Heart right ventricle (tissue), 16 donors: ENCODE results near the gene RBFOX1. TPM values are rescaled to one million over a fixed set of nuclear protein-coding genes. Genes with fewer than 3 reads are reported as not detected.

Experiments
- ATAC-seq, 8 donors: fragments of 200-7000 bp; cut with Tn5 transposase; one replicate each; pipeline ENCODE4 v1.9.1; 2020; ENCODE audit warnings: mild to moderate bottlenecking in 8 of 8, moderate library complexity in 8 of 8, moderate number of reproducible peaks in 1 of 8
- DNase-seq, 2 donors: peaks; one replicate each; pipeline ENCODE4 v3.0.0-alpha.2; 2020
- H3K27ac ChIP-seq, 10 donors: fragments of 200-600 bp; sonication (generic) in 2 of 10; one replicate each; pipeline versions ENCODE4 v1.5.0 to v1.8.0; 2020 to 2022; ENCODE audit warnings: mild to moderate bottlenecking in 3 of 10
- H3K27me3 ChIP-seq, 7 donors: fragments of 200-600 bp; one replicate each; pipeline ENCODE4 v1.8.0; 2021 to 2022; ENCODE audit warnings: mild to moderate bottlenecking in 2 of 7
- H3K36me3 ChIP-seq, 9 donors: fragments of 200-600 bp; sonication (generic) in 1 of 9; one replicate each; pipeline versions ENCODE4 v1.5.0 to v1.8.0; 2020 to 2022; ENCODE audit warnings: mild to moderate bottlenecking in 2 of 9
- H3K4me1 ChIP-seq, 9 donors: fragments of 200-600 bp; sonication (generic) in 1 of 9; one replicate each; pipeline versions ENCODE4 v1.5.0 to v1.8.0; 2020 to 2022; ENCODE audit warnings: mild to moderate bottlenecking in 4 of 9
- H3K4me3 ChIP-seq, 10 donors: fragments of 200-600 bp; sonication (generic) in 2 of 10; one replicate each; pipeline versions ENCODE4 v1.5.0 to v1.8.0; 2020 to 2022; ENCODE audit warnings: mild to moderate bottlenecking in 7 of 10, moderate library complexity in 2 of 10
- H3K9me3 ChIP-seq, 11 donors: fragments of 200-600 bp in 10 of 11; sonication (generic) in 2 of 11; one replicate each; pipeline versions ENCODE4 v1.5.0 to v1.8.0; 2013 to 2022; ENCODE audit warnings: mild to moderate bottlenecking in 2 of 11, control low read depth in 1 of 11, moderate library complexity in 1 of 11
- WGBS, 2 donors: extraction: QIAGEN DNeasy Blood & Tissue Kit; methylation state at CpG; one replicate each; pipeline ENCODE4 v1.1.7; 2013; ENCODE audit warnings: inconsistent platforms in 1 of 2; 5-methylcytosine and 5-hydroxymethylcytosine counted together
- intact Hi-C, 10 donors: fragments of 100-400 bp; cut with DNase I; formaldehyde crosslinking; loops; one replicate each; pipeline versions ENCODE4 v1.11.1 to v1.14.2; 2022
- polyA plus RNA-seq, 2 donors: library from polyadenylated mRNA; stranded (reverse); fragments of 200-250 nt; gene quantifications; one replicate each; pipeline ENCODE4 v1.2.3, GENCODE V29; 2013
- total RNA-seq, 10 donors: library from RNA; stranded (reverse); fragmentation: NEBNext Ultra II Directional in 3 of 10; extraction: Animal tissue kit (Norgen Biotek cat#: 25700) in 3 of 10; gene quantifications; one replicate each; pipeline versions ENCODE4 v1.2.1 to v1.2.4, GENCODE V29; 2021 to 2023
- TF ChIP-seq, protein P1 (sequence below), 9 donors: fragments of 200-600 bp; sonication (generic) in 2 of 9; IDR thresholded peaks; one replicate each; pipeline versions ENCODE4 v1.5.0 to v1.8.0; 2021 to 2022; ENCODE audit warnings: antibody characterized with exemption in 9 of 9, mild to moderate bottlenecking in 5 of 9, moderate library complexity in 1 of 9
- donor health status: Arrhythmogenic right ventricular cardiomyopathy.
- donor health status: ischemic (EF 13 %, LVEDD 7.1; RV severe dilation, severe dysfunction).
- donor health status: healthy with polysubstance abuse.
- donor health status: DM: no; HTN: yes; CAD: no.
- donor health status: DM: no; HTN: no; CAD: no.
- donor health status: ischemic (EF 25% LVEDD 6.9; RV normal size, moderate dysfunction).
- donor health status: ischemic (EF 25% LVEDD 5.7; RV mildly dilated, moderate dysfunction).
- donor health status: healthy.
- donor health status: DM: yes; HTN: yes; CAD: no.
- donor health status: Ischemic cardiomyopathy.
- donor health status: ischemic (EF 35%, LVEDD 5.7; RV mildly dilated, moderate dysfunction).
- donor health status: nonischemic (EF 11% LVEDD 7.7; RV severe dilation, severe dysfunction).
- donor health status: DM: yes; HTN: yes; CAD: no.
- donor health status: PGD.
- donor health status: ischemic (EF 29% LVEDD 5.4; RV normal size, mild dysfunction).
- donor health status: nonischemic (EF 23%, LVEDD 6.1; RV moderate dilation, normal function).

RBFOX1 gene
- total and polyA plus RNA-seq, 12 donors, result 11.1 to 82.9 (median 53.4) TPM

DNA sequence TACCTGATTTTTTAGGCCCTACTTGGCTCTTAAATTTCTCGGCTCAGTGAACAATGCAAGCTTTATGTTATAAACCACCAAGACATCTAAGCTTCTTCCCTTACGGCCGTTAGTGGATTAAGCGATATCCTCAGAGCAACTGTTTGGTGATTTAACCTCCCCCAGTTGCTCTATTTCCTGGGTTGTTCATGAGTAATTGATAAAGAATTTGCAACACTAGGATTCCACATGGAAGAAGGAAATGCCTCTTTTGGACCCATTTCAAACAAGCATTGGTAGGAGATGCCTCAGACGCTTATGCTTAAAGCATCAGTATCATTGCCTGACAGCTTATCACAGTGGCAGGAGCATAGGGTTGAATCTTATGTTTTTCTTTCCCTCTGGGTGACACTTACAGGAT, 65.3 kb downstream of the RBFOX1 start:
- no peak overlapping the region for H3K27ac ChIP-seq
- WGBS, 2 donors, result 55 to 70% methylated on average over 5 of the region's 5 CpGs

DNA sequence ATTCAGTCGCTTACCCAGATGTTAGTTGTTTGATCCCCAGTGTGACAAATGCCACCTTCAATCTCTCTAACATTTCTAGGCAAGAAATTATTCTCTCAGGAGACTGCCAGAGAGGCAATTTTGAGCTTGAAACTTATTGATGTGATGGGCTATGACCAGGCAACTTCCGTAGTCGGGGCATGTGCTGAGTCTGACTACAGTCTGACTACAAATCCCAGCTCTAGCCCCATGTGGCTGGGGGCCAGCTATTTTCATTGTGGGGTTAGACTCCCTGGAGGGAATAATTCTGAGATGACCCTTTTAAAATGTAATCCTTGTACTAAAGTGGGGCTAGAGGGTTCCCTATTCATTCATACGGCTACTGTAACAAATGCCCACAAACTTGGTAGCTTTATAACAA, 65.9 kb downstream of the RBFOX1 start:
- no peaks in the 10 kb centered on the region for H3K27me3 ChIP-seq
- no peaks in the 10 kb centered on the region for H3K9me3 ChIP-seq
- WGBS, 2 donors, result 92 to 93% methylated on average over 4 of the region's 4 CpGs
- TF ChIP-seq, protein P1, sequence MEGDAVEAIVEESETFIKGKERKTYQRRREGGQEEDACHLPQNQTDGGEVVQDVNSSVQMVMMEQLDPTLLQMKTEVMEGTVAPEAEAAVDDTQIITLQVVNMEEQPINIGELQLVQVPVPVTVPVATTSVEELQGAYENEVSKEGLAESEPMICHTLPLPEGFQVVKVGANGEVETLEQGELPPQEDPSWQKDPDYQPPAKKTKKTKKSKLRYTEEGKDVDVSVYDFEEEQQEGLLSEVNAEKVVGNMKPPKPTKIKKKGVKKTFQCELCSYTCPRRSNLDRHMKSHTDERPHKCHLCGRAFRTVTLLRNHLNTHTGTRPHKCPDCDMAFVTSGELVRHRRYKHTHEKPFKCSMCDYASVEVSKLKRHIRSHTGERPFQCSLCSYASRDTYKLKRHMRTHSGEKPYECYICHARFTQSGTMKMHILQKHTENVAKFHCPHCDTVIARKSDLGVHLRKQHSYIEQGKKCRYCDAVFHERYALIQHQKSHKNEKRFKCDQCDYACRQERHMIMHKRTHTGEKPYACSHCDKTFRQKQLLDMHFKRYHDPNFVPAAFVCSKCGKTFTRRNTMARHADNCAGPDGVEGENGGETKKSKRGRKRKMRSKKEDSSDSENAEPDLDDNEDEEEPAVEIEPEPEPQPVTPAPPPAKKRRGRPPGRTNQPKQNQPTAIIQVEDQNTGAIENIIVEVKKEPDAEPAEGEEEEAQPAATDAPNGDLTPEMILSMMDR (IDR thresholded peaks at IDR 0.05), result no peak
- no peak overlapping the region for H3K27ac ChIP-seq
- no peaks in the 10 kb centered on the region for H3K36me3 ChIP-seq
- DNase-seq (no peak), ATAC-seq (no peak)
- H3K4me3 ChIP-seq, result no peak overlapping the region
- H3K4me1 ChIP-seq, result peaks cover 0 to 6% (median 0%) of the 10 kb centered on the region in 9 donors
- intact Hi-C loops, result no loop called here

More for the DNA sequence above, 65.3 kb downstream of the RBFOX1 start:
- Histone ChIP-seq H3K4me3 (no peak overlapping the region), H3K36me3 (no peaks in the 10 kb centered on the region), H3K4me1 (peaks cover 0 to 6% (median 0%) of the 10 kb centered on the region in 9 donors), H3K27me3 (no peaks in the 10 kb centered on the region), H3K9me3 (no peaks in the 10 kb centered on the region)
- TF ChIP-seq, protein P1 (IDR thresholded peaks at IDR 0.05), result no peak
- ATAC-seq (no peak), DNase-seq (no peak)
- intact Hi-C loops, result no loop called here

DNA sequence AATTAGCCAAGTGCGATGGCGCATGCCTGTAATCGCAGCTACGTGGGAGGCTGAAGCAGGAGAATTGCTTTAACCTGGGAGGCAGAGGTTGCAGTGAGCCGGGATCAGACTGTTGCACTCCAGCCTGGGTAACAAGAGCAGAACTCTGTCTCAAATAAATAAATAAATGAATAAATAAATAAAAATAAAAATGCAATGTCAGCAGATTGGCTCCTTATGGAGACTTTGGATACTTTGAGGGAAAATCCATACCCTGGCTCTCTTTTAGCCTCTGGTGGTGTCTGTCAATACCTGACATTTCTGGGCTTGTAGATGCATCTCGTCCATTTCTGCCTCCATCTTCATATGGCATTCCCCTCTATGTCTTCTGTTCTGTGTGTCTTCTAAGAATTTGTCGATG, 66.7 kb downstream of the RBFOX1 start:
- no peaks in the 10 kb centered on the region for H3K9me3 ChIP-seq
- no peaks in the 10 kb centered on the region for H3K27me3 ChIP-seq
- ATAC-seq (no peak), DNase-seq (no peak)
- no peak overlapping the region for H3K4me3 ChIP-seq
- H3K36me3 ChIP-seq, result no peaks in the 10 kb centered on the region
- no peak overlapping the region for H3K27ac ChIP-seq
- H3K4me1 ChIP-seq, result peaks cover 0 to 6% (median 3%) of the 10 kb centered on the region in 9 donors
- intact Hi-C loops, result no loop called here
- WGBS, 2 donors, result 90 to 92% methylated on average over 7 of the region's 7 CpGs
- TF ChIP-seq, protein P1 (IDR thresholded peaks at IDR 0.05), result no peak

DNA sequence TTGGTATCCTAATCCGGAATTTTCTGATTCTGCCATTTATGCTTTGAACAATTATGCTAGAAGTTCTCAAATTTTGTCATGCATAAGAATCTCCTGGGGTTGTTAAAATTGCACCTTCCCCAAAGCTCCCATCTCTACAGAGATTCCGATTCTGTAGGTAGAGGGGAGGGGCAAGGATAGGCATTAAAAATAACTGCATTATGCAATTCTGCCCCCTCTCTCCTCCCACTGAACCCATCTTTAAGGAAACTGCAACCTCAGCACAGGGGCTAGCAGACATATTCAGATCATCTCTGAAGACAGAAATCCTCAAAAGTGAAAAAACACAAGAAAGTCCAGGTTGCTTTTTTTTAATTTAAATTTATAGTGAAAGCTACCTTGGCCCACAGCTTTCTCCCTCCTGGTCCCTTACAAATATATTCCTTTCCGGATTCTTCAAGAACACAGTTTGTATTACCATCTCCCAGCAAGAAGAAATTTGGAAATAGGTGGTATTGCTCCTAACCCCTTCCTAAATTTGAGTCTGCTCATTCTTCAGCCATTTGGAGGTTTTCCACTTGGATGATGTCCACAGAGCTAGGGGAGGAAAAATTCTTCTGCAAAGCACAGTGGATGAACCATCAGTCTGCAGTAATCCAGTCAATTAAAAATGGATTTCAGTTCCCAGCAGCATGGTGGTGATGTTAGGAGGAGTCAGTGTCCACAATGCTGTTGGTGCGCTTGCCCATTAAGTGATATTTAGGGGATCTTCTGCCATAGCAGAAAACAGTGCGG, 67.7 kb downstream of the RBFOX1 start:
- 52 to 69% methylated on average over 5 of the region's 5 CpGs for WGBS, 2 donors
- TF ChIP-seq, protein P1 (IDR thresholded peaks at IDR 0.05), result no peak

More for the DNA sequence above, 67.7 kb downstream of the RBFOX1 start:
- Histone ChIP-seq H3K27me3 (no peaks in the 10 kb centered on the region), H3K36me3 (no peaks in the 10 kb centered on the region), H3K9me3 (no peaks in the 10 kb centered on the region), H3K4me3 (no peak overlapping the region), H3K27ac (no peak overlapping the region), H3K4me1 (peaks cover 0 to 14% (median 3%) of the 10 kb centered on the region in 9 donors)
- intact Hi-C loops, result loop anchor here in 2 of 10 donors (10.0 kb wide), 4 partner anchors 204 to 774 kb away; no protein-coding TSS in a partner anchor
- ATAC-seq (no peak), DNase-seq (no peak)
